ENCODE data around the gene LCOR. TPM values are rescaled to one million over a fixed set of nuclear protein-coding genes. Genes with fewer than 3 reads are reported as not detected.

The LCOR gene
- total and polyA plus RNA-seq, 2 of the 4 experiments (the other 2 are of a cell fraction): 3.7 to 36.9 TPM

- no peaks in the 10 kb centered on the region for H3K36me3 ChIP-seq (ENCODE audit: control insufficient read depth, insufficient read depth, low read length)
- no peak overlapping the region for H2AK5ac ChIP-seq (ENCODE audit: low read depth, low read length)
- no peak overlapping the region for H2BK120ac ChIP-seq (ENCODE audit: low read depth, low read length)
- H3K79me1 ChIP-seq (ENCODE audit: low read depth in 1 of 2, low read length in 2 of 2): no peaks in the 10 kb centered on the region
- no peak overlapping the region for H2BK15ac ChIP-seq (ENCODE audit: low read depth, low read length)
- H3K14ac ChIP-seq (replicated peaks; ENCODE audit: low read depth, low read length): no peak overlapping the region
- H3K27me3 ChIP-seq (ENCODE audit: control insufficient read depth, insufficient read depth, low read length): peaks cover 17% of the 10 kb centered on the region
- no peak overlapping the region for H3K18ac ChIP-seq (ENCODE audit: low read depth, low read length)
- no peak overlapping the region for H3K9ac ChIP-seq (ENCODE audit: low read depth, low read length)
- H2AFZ ChIP-seq (replicated peaks; ENCODE audit: low read length, poor library complexity): no peak overlapping the region
- H2AK9ac ChIP-seq (replicated peaks; ENCODE audit: low read depth, low read length, poor library complexity): peak overlapping the region; percentile 58
- no peak overlapping the region for H2BK5ac ChIP-seq (ENCODE audit: low read depth, low read length, poor library complexity, severe bottlenecking)
- WGBS, 2 experiments (ENCODE audit: extremely low coverage in 2 of 2, insufficient read length in 1 of 2): 89% methylated on average over 3 of the region's 8 CpGs; no CpG with 5 or more reads in 1 of the 2 experiments
- DNase-seq (no peak), ATAC-seq (ENCODE audit: low read depth) (no peak)
- intact Hi-C loops (cut with micrococcal nuclease): no loop called here
- H3K4ac ChIP-seq (ENCODE audit: low read depth, low read length): no peak overlapping the region
- POLR2A ChIA-PET (ENCODE audit: unreplicated experiment): no interaction called here
- H3K4me1 ChIP-seq (ENCODE audit: control insufficient read depth, insufficient read depth, low read length): no peaks in the 10 kb centered on the region
- no peak overlapping the region for H3K23ac ChIP-seq (ENCODE audit: low read depth, low read length)
- dilution Hi-C loops (cut with HindIII; ENCODE audit: low sequenced_read_pairs, unreplicated experiment): no loop called here
- TF ChIP-seq USF2 (IDR thresholded peaks at IDR 0.05; ENCODE audit: low read depth, low read length) (no peak), CEBPB (IDR thresholded peaks at IDR 0.05; ENCODE audit: low read depth, low read length) (no peak), CHD1 (IDR thresholded peaks at IDR 0.05; ENCODE audit: low read depth, low read length) (no peak), SMC3 (IDR thresholded peaks at IDR 0.05; ENCODE audit: low read depth, low read length) (no peak), BHLHE40 (IDR thresholded peaks at IDR 0.05; ENCODE audit: low read depth, low read length) (no peak), RCOR1 (IDR thresholded peaks at IDR 0.05; ENCODE audit: insufficient replicate concordance, low read length) (no peak)
- no peak overlapping the region for H3K4me2 ChIP-seq (ENCODE audit: low read depth, low read length)
- H4K91ac ChIP-seq (ENCODE audit: insufficient read depth, low read depth, low read length): no peak overlapping the region
- H4K5ac ChIP-seq (ENCODE audit: low read depth, low read length): no peak overlapping the region
- in situ Hi-C loops (cut with MboI; ENCODE audit: low sequenced_read_pairs): no loop called here
- H3K4me3 ChIP-seq (ENCODE audit: insufficient read depth, low read depth, low read length): no peak overlapping the region
- no peaks in the 10 kb centered on the region for H4K20me1 ChIP-seq (ENCODE audit: insufficient read depth, low read length)
- no peak overlapping the region for H2BK20ac ChIP-seq (ENCODE audit: low read depth, low read length)
- no peak overlapping the region for H4K8ac ChIP-seq (ENCODE audit: low read depth in 2 of 2, low read length in 2 of 2)
- CTCF ChIA-PET: no interaction called here
- no peaks in the 10 kb centered on the region for H3K9me3 ChIP-seq (ENCODE audit: control insufficient read depth, insufficient read depth, low read length)
- H3K27ac ChIP-seq (ENCODE audit: insufficient read depth, low read length): no peak overlapping the region
- H3K56ac ChIP-seq (ENCODE audit: extremely low read depth, insufficient read depth, low read length): no peak overlapping the region
- no peaks in the 10 kb centered on the region for H3K9me1 ChIP-seq (ENCODE audit: insufficient read depth, low read length)
- BruUV-seq (replicated peaks): no TSS peak
Measured at GRCh38 chr10:97013568-97013967, 181.5 kb downstream of the LCOR start.

Data from IMR-90 (cell line).